ENCODE data around the gene CUL7. TPM values are rescaled to one million over a fixed set of nuclear protein-coding genes. Genes with fewer than 3 reads are reported as not detected.

CUL7 gene
- total and polyA plus RNA-seq, 10 of the 15 experiments (the other 5 are each of a cell fraction or from before 2014, with no cell fraction given), result 0.66 to 18.4 (median 10.9) TPM

- no peaks in the 10 kb centered on the region for H3K27me3 ChIP-seq (replicated peaks in 1 of 2; ENCODE audit: control insufficient read depth in 2 of 2, insufficient read depth in 2 of 2, low read length in 1 of 2)
- H3K4me1 ChIP-seq (ENCODE audit: control insufficient read depth, insufficient read depth, low read length), result peaks cover 19% of the 10 kb centered on the region
- no peak overlapping the region for H2AFZ ChIP-seq (ENCODE audit: control insufficient read depth, low read depth, low read length)
- H3K9me3 ChIP-seq (replicated peaks; ENCODE audit: control insufficient read depth, insufficient read depth, low read length), result no peaks in the 10 kb centered on the region
- ChIA-PET POLR2A (no interaction called here), CTCF (interaction anchor here (0.6 kb wide), 1 partner anchor 1228 kb away, joined by 4 read pairs; no protein-coding TSS in a partner anchor), RAD21 (ENCODE audit: unreplicated experiment) (no interaction called here), SMC1A (ENCODE audit: uncharacterized antibody, unreplicated experiment) (no interaction called here)
- H3K4me2 ChIP-seq (ENCODE audit: control insufficient read depth, insufficient read depth), result no peak overlapping the region
- no TSS peak for BruUV-seq (replicated peaks)
- H3K4me3 ChIP-seq, result no peak overlapping the region
- no peaks in the 10 kb centered on the region for H4K20me1 ChIP-seq (ENCODE audit: control insufficient read depth, insufficient read depth)
- no peaks in the 10 kb centered on the region for H3K36me3 ChIP-seq (ENCODE audit: control insufficient read depth in 2 of 2, insufficient read depth in 2 of 2, low read length in 1 of 2)
- H3K9ac ChIP-seq (ENCODE audit: control insufficient read depth, insufficient read depth, low read length), result no peak overlapping the region
- no peak overlapping the region for H3K27ac ChIP-seq (ENCODE audit: control insufficient read depth, insufficient read depth)
- in situ Hi-C loops (cut with MboI) (no loop called here), intact Hi-C loops (cut with micrococcal nuclease; ENCODE audit: unreplicated experiment) (no loop called here)
- ATAC-seq (no peak), FAIRE-seq (no peak), DNase-seq (ENCODE audit: low read depth, low spot score) (no peak)
- H3K79me2 ChIP-seq (ENCODE audit: control insufficient read depth, insufficient read depth, low read length), result no peaks in the 10 kb centered on the region
- TF ChIP-seq, protein P1, sequence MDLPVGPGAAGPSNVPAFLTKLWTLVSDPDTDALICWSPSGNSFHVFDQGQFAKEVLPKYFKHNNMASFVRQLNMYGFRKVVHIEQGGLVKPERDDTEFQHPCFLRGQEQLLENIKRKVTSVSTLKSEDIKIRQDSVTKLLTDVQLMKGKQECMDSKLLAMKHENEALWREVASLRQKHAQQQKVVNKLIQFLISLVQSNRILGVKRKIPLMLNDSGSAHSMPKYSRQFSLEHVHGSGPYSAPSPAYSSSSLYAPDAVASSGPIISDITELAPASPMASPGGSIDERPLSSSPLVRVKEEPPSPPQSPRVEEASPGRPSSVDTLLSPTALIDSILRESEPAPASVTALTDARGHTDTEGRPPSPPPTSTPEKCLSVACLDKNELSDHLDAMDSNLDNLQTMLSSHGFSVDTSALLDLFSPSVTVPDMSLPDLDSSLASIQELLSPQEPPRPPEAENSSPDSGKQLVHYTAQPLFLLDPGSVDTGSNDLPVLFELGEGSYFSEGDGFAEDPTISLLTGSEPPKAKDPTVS (IDR thresholded peaks at IDR 0.05; ENCODE audit: low read depth, low read length), result no peak
- TF ChIP-seq EGR1 (IDR thresholded peaks at IDR 0.05; ENCODE audit: borderline replicate concordance in 1 of 2, low read depth in 2 of 2, low read length in 2 of 2), result no peak
- no peak for TF ChIP-seq TCF12 (IDR thresholded peaks at IDR 0.05; ENCODE audit: low read depth, low read length)
- no peak for TF ChIP-seq ZBTB40 (IDR thresholded peaks at IDR 0.05; ENCODE audit: borderline replicate concordance)
- no peak for TF ChIP-seq IRF4 (IDR thresholded peaks at IDR 0.05; ENCODE audit: low read depth, low read length)
- no peak for TF ChIP-seq RBBP5 (conservative IDR thresholded peaks at IDR 0.05)
- no peak for TF ChIP-seq PML (IDR thresholded peaks at IDR 0.05; ENCODE audit: low read length)
- no peak for TF ChIP-seq RFX5 (IDR thresholded peaks at IDR 0.05; ENCODE audit: low read depth, low read length)
- TF ChIP-seq TCF7 (IDR thresholded peaks at IDR 0.05; ENCODE audit: borderline replicate concordance), result no peak
- no peak for TF ChIP-seq REST (IDR thresholded peaks at IDR 0.05; ENCODE audit: low read depth, low read length)
- TF ChIP-seq NR2F1 (conservative IDR thresholded peaks at IDR 0.05), result no peak
- TF ChIP-seq ZBTB11 (CRISPR knock-in tag; IDR thresholded peaks at IDR 0.05), result no peak
Observed at GRCh38 chr6:43092635-43093034, 39.0 kb upstream of the CUL7 start.

Data from GM12878 (cell line).